Naive thymus-derived CD4-positive, alpha-beta T cell (primary cell): ENCODE results near the gene PBX1. TPM values are rescaled to one million over a fixed set of nuclear protein-coding genes. Genes with fewer than 3 reads are reported as not detected.

Experiments
- ATAC-seq: fragments of 150-1000 bp; cut with Tn5 transposase; 2 replicates; pipeline ENCODE4 v1.10.0; 2021; ENCODE audit warnings: mild to moderate bottlenecking, moderate library complexity
- CTCF ChIA-PET: fragments of 350-600 bp; sonication (Branson Sonifier 250); formaldehyde crosslinking; loops from one replicate; lab custom pipeline; 2021; ENCODE audit warnings: antibody characterized with exemption; lab: Charles Lee
- POLR2A ChIA-PET: fragments of 350-600 bp; sonication (Branson Sonifier 250); formaldehyde crosslinking; loops from one replicate; lab custom pipeline; 2021; ENCODE audit warnings: antibody characterized with exemption, inconsistent platforms; lab: Charles Lee
- DNase-seq, 9 donors: peaks; one replicate each; pipeline versions ENCODE4 v3.0.0 to v3.0.0-alpha.2; 2020 to 2022; ENCODE audit warnings: mixed read lengths in 1 of 9
- H3K27ac ChIP-seq: one replicate; pipeline ENCODE4 v1.7.0; 2013; ENCODE audit warnings: mild to moderate bottlenecking, low read depth, low read length, moderate library complexity
- H3K27me3 ChIP-seq, 2 donors: one replicate each; pipeline ENCODE4 v1.7.0; 2013; ENCODE audit warnings: low read length in 2 of 2, mild to moderate bottlenecking in 2 of 2, moderate library complexity in 2 of 2; ENCODE audit not compliant: control insufficient read depth in 2 of 2, insufficient read depth in 2 of 2
- H3K36me3 ChIP-seq, 3 experiments: 1 replicate in 2 of 3; 2 replicates in 1 of 3; pipeline ENCODE4 v1.7.0; 2013; ENCODE audit warnings: low read length in 3 of 3, mild to moderate bottlenecking in 3 of 3, moderate library complexity in 1 of 3; ENCODE audit not compliant: insufficient read depth in 3 of 3, control insufficient read depth in 2 of 3
- H3K4me1 ChIP-seq, 2 donors: one replicate each; pipeline ENCODE4 v1.7.0; 2013; ENCODE audit warnings: low read length in 2 of 2, mild to moderate bottlenecking in 2 of 2, moderate library complexity in 1 of 2; ENCODE audit not compliant: control insufficient read depth in 2 of 2, insufficient read depth in 2 of 2
- H3K4me3 ChIP-seq: 2 replicates; pipeline ENCODE4 v1.7.0; 2013; ENCODE audit warnings: mild to moderate bottlenecking, low read length
- H3K9me3 ChIP-seq, 3 experiments: 1 replicate in 2 of 3; 2 replicates in 1 of 3; pipeline ENCODE4 v1.7.0; 2013; ENCODE audit warnings: low read length in 3 of 3; ENCODE audit not compliant: control insufficient read depth in 2 of 3
- H3K27ac Mint-ChIP-seq, 9 donors: one replicate each; pipeline ENCODE4 v1.8.0; 2020 to 2022; ENCODE audit warnings: mixed read lengths in 9 of 9, mild to moderate bottlenecking in 8 of 9, moderate library complexity in 5 of 9, inconsistent platforms in 2 of 9
- H3K27me3 Mint-ChIP-seq, 5 donors: one replicate each; pipeline ENCODE4 v1.8.0; 2021 to 2022; ENCODE audit warnings: mixed read lengths in 5 of 5, mild to moderate bottlenecking in 1 of 5
- H3K36me3 Mint-ChIP-seq, 5 donors: one replicate each; pipeline ENCODE4 v1.8.0; 2020 to 2022; ENCODE audit warnings: mixed read lengths in 5 of 5, mild to moderate bottlenecking in 3 of 5, inconsistent platforms in 1 of 5
- H3K4me1 Mint-ChIP-seq, 7 donors: one replicate each; pipeline ENCODE4 v1.8.0; 2020 to 2022; ENCODE audit warnings: mixed read lengths in 7 of 7, mild to moderate bottlenecking in 3 of 7, inconsistent platforms in 1 of 7
- H3K4me3 Mint-ChIP-seq, 10 donors: one replicate each; pipeline ENCODE4 v1.8.0; 2020 to 2022; ENCODE audit warnings: mild to moderate bottlenecking in 10 of 10, mixed read lengths in 10 of 10, moderate library complexity in 6 of 10, inconsistent platforms in 2 of 10
- H3K9me3 Mint-ChIP-seq, 11 donors: one replicate each; pipeline ENCODE4 v1.8.0; 2020 to 2022; ENCODE audit warnings: mixed read lengths in 11 of 11, mild to moderate bottlenecking in 4 of 11, inconsistent platforms in 1 of 11, moderate library complexity in 1 of 11
- intact Hi-C, 2 donors: fragments of 100-400 bp; cut with micrococcal nuclease; formaldehyde crosslinking; loops; one replicate each; pipeline ENCODE4 v1.15.1; 2023
- polyA plus RNA-seq, 2 donors: library from polyadenylated mRNA; unstranded; fragments of 300-500 nt; fragmentation: Illumina TruSeq; gene quantifications; one replicate each; pipeline ENCODE4 v1.2.3, GENCODE V29; 2021
- total RNA-seq, 6 experiments: library from RNA in 5 of 6; stranded (reverse) in 5 of 6; gene quantifications; 1 replicate in 5 of 6; 2 replicates in 1 of 6; pipeline ENCODE4 v1.2.3 and lab custom pipeline; 2021 to 2026

The PBX1 gene
- total and polyA plus RNA-seq, 7 experiments from 2014 or later = 0.02 to 2.9 (median 1.7) TPM; not detected in 1

DNA sequence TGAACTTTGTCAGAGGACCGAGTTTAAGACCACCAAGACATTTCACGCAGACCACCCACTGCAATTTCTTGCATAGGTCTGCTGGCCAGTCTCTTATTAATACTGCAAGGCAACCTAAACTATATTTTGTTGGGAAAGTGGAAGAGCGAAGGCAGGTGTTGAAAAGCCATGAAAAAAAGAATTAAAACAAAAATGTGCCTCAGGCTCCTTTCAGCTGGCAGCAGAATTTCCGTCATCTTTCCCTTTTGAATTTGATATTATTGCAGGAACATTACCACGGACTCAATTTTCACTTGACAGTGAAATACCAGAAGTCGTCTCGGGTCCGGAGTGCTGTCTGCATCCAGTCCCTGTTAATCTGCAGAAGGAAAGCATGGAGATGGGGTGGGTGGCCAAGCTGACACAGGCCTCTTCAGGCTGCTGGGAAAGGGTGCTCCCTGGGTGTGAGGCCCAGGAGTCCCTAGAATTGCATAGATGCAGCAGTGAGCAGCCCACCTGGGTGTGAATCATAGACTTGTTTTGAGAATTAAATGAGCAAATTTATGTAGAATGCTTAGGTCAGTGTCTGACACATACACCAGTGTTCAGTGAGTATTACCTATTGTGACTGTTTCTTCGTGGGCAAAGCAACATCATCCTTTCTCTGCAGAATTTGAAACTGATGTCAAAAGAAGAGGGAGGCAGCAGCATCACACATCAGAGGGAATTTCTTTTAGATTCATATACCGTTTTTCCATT, 150.7 kb downstream of the PBX1 start:
- H3K4me3 Mint-ChIP-seq = no peak overlapping the region
- H3K27ac Mint-ChIP-seq = no peak overlapping the region
- ChIA-PET CTCF (no interaction called here), POLR2A (no interaction called here)
- ATAC-seq = no peak
- H3K36me3 Mint-ChIP-seq = no peaks in the 10 kb centered on the region
- H3K9me3 ChIP-seq = no peaks in the 10 kb centered on the region
- H3K36me3 ChIP-seq = no peaks in the 10 kb centered on the region
- intact Hi-C loops = no loop called here
- H3K4me1 ChIP-seq = no peaks in the 10 kb centered on the region
- H3K4me3 ChIP-seq = no peak overlapping the region
- no peak for DNase-seq
- no peak overlapping the region for H3K27ac ChIP-seq
- H3K4me1 Mint-ChIP-seq = no peaks in the 10 kb centered on the region
- peaks cover 0 to 4% (median 0%) of the 10 kb centered on the region in 11 donors for H3K9me3 Mint-ChIP-seq
- peaks cover 0 to 15% (median 6%) of the 10 kb centered on the region in 5 donors for H3K27me3 Mint-ChIP-seq
- no peaks in the 10 kb centered on the region for H3K27me3 ChIP-seq

DNA sequence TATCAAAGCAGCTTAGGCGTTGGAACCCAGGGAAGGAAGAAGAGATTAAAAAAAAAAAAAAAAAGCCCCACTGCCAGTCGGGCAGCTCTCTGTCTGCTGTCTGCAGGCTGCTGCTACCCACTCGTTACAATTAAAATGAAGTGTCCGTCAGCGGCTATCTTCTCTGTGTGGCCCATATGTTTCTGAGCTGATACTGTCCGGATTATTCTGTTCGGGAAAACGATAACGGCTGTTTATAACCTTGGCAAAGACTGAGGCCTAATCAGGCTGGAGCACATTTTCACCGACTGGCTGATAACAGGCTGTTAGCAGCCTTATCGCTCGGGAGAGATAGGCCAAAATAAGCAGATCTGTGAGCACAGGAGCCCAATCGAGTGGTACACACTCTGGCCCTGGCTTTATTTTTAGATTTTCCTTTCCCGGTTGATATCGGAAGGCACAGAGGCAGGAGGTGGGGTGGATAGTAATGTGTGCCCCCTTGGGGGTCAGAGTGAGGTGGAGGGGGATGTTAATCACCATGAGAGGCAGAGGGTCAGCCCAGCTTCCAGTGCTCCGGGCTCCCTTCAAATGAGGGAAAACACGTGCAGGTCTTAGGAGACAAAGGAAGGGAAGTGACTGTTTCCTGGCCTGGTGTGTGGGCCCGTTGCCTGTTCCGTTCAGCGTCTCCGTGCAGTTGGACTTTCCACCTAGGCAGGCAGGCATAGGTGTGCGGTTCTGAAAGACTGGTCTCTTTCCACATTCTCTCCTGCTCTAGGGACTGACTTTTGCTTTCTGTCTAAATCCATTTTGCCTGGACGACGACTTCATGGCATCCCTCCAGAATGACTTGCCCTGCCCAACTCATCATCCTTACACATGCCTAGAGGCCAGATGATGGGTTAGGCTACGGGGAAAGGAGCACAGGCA, 153.4 kb downstream of the PBX1 start:
- Mint-ChIP-seq H3K36me3 (no peaks in the 10 kb centered on the region), H3K4me1 (peaks cover 0 to 3% (median 0%) of the 10 kb centered on the region in 7 donors), H3K4me3 (no peak overlapping the region), H3K27me3 (peaks cover 0 to 15% (median 9%) of the 10 kb centered on the region in 5 donors), H3K27ac (no peak overlapping the region), H3K9me3 (peaks cover 0 to 6% (median 0%) of the 10 kb centered on the region in 11 donors)
- peak; percentile 66 for ATAC-seq
- intact Hi-C loops = no loop called here
- ChIA-PET POLR2A (no interaction called here), CTCF (no interaction called here)
- no peak overlapping the region for H3K27ac ChIP-seq
- DNase-seq = no peak
- no peaks in the 10 kb centered on the region for H3K4me1 ChIP-seq
- no peaks in the 10 kb centered on the region for H3K9me3 ChIP-seq
- no peaks in the 10 kb centered on the region for H3K27me3 ChIP-seq
- H3K36me3 ChIP-seq = no peaks in the 10 kb centered on the region
- H3K4me3 ChIP-seq = no peak overlapping the region

DNA sequence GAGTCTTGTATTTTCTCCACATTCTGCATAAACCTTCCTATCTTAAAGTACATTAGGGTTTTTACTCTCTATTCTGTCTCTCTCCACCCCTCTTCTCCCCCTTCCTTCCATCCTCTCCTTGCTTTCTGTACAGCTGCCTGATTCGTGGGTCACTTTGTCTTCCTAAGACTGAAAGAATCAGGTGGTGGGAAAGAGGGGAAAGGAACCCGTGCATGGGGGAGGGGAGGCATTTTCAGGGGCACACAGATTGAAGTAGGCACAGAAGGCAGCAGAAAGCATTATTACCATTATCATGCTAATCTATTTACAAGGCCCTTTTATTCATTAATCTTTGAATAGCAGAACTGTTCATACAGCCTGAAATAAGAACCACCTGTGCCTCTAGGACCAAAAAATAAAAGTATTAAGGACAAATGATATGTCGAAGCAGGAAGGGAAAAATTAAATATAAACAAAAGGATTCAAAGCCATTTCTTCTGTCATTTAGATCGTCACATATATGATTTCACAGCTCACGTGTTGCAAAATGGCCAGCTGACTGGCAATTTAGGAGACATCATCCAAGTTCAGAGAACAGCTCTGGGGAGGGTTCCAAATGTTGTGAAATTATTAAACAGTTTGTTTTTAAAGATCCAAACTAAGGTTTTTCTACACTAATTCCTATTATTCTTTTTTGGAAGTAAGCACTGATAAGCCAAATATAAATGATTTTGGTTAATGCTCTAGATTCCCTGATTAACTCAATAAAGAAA, 154.6 kb downstream of the PBX1 start:
- Mint-ChIP-seq H3K9me3 (peaks cover 0 to 6% (median 0%) of the 10 kb centered on the region in 11 donors), H3K27ac (no peak overlapping the region), H3K27me3 (peaks cover 0 to 15% (median 9%) of the 10 kb centered on the region in 5 donors), H3K4me3 (no peak overlapping the region), H3K4me1 (peaks cover 0 to 3% (median 0%) of the 10 kb centered on the region in 7 donors), H3K36me3 (no peaks in the 10 kb centered on the region)
- no peak for DNase-seq
- Histone ChIP-seq H3K4me1 (no peaks in the 10 kb centered on the region), H3K9me3 (no peaks in the 10 kb centered on the region), H3K4me3 (no peak overlapping the region), H3K27me3 (no peaks in the 10 kb centered on the region), H3K36me3 (no peaks in the 10 kb centered on the region), H3K27ac (no peak overlapping the region)
- intact Hi-C loops = no loop called here
- ATAC-seq = no peak
- ChIA-PET CTCF (no interaction called here), POLR2A (no interaction called here)

DNA sequence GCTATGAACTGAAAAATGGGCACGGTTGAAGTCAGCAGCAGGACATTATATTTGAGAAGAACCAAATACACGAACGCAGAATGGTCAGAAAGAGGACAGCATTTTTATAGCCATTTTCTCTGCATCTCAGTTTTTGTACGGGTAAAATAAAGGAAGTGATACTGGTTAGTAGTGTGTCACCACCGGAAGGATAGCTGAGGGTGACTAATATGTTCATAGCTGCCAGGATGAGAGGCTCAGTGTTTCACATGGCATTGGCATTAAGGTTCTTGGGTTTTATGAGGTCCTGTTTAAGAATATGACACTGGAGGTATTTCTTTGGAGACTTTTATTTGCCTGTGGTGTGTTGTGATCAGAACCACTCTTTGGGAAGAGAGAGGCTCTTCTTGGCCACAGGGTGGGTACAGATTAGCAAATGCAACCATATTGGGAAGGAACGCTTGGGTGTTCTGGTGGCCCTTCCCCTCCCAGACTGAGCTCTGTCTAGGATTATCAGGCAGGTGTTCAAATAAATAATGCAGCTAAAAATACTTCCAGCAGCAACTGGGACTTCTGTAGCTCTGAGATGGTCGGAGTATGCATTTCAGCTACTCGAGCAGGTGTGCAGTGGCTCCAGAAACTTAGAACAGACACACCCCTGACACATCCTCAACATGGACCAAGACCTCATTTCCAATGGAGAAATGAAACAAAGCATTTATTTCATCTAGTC, 158.2 kb downstream of the PBX1 start:
- no peaks in the 10 kb centered on the region for H3K4me1 ChIP-seq
- Mint-ChIP-seq H3K4me1 (peaks cover 0 to 10% (median 0%) of the 10 kb centered on the region in 7 donors), H3K27ac (no peak overlapping the region), H3K36me3 (no peaks in the 10 kb centered on the region), H3K27me3 (peaks cover 0 to 12% (median 5%) of the 10 kb centered on the region in 5 donors), H3K4me3 (no peak overlapping the region), H3K9me3 (peaks cover 0 to 4% (median 0%) of the 10 kb centered on the region in 11 donors)
- no peak for DNase-seq
- intact Hi-C loops = no loop called here
- ATAC-seq = peak; percentile 80
- H3K4me3 ChIP-seq = no peak overlapping the region
- H3K27ac ChIP-seq = no peak overlapping the region
- H3K9me3 ChIP-seq = no peaks in the 10 kb centered on the region
- ChIA-PET CTCF (no interaction called here), POLR2A (no interaction called here)
- H3K27me3 ChIP-seq = no peaks in the 10 kb centered on the region
- no peaks in the 10 kb centered on the region for H3K36me3 ChIP-seq

DNA sequence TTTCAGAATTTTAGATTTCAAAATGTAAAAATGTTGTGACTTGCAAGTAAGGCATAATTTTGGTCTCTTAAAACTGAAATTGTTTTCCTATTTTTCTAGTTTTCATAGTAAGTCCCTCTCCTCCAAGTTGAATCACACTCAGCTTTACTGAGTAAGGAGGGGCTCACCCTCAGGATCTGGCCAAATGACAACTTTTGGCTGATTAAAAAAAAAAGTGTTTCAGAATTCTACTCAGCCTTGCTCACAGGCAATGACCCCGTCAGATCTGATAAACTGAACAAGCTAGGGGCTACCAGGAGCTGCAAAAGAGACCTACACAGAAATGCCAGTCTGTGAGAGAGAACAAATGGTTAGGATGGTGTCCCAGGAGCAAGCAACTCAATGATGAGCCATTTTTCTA, 159.8 kb downstream of the PBX1 start:
- H3K27ac Mint-ChIP-seq = no peak overlapping the region
- DNase-seq = no peak
- no peaks in the 10 kb centered on the region for H3K9me3 ChIP-seq
- H3K4me3 ChIP-seq = no peak overlapping the region
- ChIA-PET CTCF (no interaction called here), POLR2A (no interaction called here)
- H3K36me3 Mint-ChIP-seq = no peaks in the 10 kb centered on the region
- H3K4me1 ChIP-seq = no peaks in the 10 kb centered on the region
- H3K27me3 ChIP-seq = no peaks in the 10 kb centered on the region
- no peak for ATAC-seq
- H3K4me3 Mint-ChIP-seq = no peak overlapping the region
- no peak overlapping the region for H3K27ac ChIP-seq
- peaks cover 0 to 16% (median 7%) of the 10 kb centered on the region in 5 donors for H3K27me3 Mint-ChIP-seq
- H3K36me3 ChIP-seq = no peaks in the 10 kb centered on the region
- H3K9me3 Mint-ChIP-seq = peaks cover 0 to 5% (median 1%) of the 10 kb centered on the region in 11 donors
- peaks cover 0 to 10% (median 0%) of the 10 kb centered on the region in 7 donors for H3K4me1 Mint-ChIP-seq
- intact Hi-C loops = no loop called here
